ENCODE data around the gene PAPOLA.
"Not testable (repeated sequence)": the region's sequence is repeated elsewhere in the genome, so short reads cannot be mapped to it uniquely, and the experiment has no call there.

PAPOLA gene

DNA sequence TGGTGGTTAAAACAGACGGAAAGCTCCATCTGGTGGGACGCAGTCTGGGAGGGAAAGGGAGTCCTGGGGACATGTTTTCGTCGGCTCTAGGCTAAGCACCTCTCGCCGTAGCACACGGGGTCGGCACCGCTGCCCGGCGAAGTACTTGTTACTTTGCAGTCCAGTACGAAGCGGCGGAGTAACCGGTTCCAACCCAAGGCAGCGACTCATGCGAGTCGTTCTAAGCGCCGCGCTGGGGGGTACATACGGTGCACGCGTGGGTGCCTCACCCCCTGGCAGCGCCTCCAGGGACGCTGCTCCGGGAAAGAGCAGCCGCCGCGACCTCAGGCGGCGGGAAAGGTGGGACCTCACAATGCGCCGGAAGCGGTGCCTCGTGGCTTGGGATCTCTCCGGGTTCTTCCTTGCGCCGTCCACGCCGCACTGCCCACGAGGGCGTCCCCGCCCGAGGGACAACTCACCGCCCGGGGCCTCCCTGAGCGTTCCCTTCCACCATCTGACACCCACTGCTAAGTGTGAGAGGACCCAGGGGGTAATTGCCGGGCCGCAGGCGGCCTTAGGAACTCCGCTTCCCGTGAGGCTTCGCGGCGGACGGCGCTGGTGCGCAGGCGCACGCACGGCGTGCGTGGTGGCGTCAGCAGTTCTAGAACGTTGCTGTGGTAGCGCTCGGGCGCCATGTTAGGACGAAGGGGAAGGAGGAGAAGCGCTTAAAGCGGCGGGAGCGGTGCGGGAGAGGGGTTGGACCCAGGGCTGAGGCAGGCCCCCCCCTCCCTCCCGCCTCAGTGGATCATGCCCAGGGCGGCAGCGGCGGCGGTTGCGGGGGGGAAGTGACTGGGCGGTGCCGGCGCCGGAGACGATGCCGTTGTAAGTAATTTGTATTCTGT lies at the start of gene PAPOLA:
Gene PAPOLA (plus strand): TSS at position 643 of the 881 bp plus-strand sequence. CDS start 211 bp downstream, at position 854.
- DNase-seq (ENCODE audit: low spot score), result peak; percentile 96

GRCh38 chr14:96452684-96453083 lies 49.5 kb upstream of the PAPOLA start:
- no peak for DNase-seq (ENCODE audit: low spot score)

DNA sequence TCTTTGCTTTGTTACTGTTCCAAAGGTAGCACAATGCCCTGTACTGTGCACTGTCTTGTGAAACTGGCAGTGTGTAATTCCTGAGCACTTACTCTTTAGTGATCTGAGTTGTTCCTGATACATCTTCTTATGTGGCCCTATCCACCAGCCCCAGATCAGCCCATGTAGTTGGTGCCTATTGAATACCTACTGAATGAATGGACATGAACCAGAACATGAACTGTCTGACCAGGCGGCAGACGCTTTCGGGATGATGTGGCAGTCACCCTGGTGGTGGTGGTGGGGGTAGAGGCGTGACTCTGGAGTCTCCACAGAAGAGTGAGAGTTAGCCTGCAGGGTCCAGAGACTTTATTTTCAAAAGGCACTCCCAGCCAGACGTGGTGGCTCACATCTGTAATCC lies 46.6 kb upstream of the PAPOLA start:
- peak; percentile 11 for DNase-seq (ENCODE audit: low spot score)

DNA sequence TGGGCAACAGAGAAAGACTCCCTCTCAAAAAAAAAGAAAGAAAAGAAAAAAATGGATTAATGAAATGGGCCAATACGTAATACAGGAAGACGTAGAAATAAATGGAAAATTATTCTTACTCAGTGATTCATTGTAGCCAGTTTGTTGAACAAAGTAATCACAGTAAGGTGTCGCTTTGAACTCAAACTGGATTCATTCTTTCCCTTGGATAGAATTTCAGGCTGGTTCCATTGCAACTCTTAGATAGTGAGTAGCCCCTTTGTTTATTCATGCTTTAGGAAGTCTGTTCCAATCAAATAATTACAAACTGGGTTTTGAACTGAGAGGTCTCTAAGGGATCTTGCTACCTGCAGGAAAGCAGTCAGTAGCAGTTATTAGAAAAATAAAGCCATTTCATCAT lies 42.3 kb upstream of the PAPOLA start:
- no peak for DNase-seq (ENCODE audit: low spot score)

DNA sequence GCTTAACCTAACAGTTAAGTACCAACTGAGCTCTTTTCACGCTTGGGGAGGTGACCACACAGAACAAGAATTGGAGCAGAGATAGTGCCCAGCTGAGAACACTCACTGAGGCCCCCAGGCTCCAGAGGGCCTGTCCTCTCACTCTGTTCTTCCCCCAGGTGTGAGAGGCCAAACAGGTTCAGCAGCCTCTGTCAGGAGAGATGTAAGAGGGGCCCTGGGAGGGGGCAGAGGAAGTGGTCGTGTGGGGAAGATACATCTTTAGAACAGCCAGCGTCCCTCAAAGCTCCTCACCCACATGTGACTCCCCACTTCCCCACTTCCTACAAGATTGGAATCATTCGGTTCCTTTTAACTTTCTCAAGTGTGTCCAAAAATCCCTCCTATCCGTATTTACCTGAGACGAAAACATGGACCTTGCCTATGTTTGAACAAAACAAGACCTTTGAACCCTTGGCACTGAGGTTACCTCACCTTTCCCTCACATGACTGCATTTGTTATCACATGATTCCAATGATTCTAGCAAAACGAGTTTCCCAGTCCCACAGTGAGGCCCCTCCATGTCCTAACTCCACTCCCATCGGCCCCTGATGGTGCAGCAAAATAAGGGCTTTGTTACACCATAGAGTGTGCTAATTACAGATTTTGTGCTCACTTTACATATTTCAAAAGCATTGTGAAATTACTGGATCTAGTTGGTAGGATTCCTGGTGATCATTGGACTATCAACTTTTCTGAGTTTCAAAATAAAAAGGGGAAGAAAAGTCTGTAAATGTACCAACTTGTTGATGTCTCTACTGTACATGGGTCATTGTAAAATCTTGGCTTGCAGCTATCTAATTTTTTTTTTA lies 40.0 kb upstream of the PAPOLA start:
- no peak for DNase-seq (ENCODE audit: low spot score)

DNA sequence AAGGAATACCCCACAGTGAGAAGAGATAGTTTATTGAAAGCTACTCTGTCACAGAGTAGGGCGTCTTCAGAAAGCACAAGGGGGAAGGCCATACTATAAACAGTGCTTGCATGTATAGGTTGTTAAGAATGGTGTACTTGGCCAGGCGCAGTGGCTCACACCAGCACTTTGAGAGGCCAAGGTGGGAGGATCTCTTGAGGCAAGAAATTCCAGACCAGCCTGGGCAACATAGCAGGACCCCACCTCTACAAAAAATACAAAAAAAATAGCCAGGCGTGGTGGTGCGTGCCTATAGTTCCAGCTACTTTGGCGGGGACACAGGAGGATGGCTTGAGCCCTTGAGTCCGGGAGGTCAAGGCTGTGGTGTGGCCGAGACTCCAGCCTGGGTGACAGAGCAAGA lies 38.0 kb upstream of the PAPOLA start:
- no peak for DNase-seq (ENCODE audit: low spot score)

- no peak for DNase-seq (ENCODE audit: low spot score)
Observed at GRCh38 chr14:96466918-96467317, 35.3 kb upstream of the PAPOLA start.

- no peak for DNase-seq (ENCODE audit: low spot score)
Observed at GRCh38 chr14:96470331-96470730, 31.9 kb upstream of the PAPOLA start.

DNA sequence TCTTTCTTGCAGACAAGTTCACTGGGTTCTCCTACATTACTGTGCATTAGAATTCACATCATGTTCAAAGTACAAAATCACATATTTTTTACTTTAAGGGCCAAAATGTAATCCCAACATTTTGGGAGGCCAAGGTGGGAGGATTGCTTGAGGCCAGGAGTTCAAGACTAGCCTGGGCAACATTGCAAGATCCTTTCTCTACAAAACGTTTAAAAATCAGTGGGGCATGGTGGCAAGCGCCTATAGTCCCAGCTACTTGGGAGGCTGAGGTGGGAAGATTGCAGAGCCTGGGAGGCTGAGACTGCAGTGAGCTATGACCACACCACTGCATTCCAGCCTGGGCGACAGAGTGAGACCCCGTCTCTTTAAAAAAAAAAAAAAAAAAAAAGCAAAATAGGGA lies 31.2 kb upstream of the PAPOLA start:
- DNase-seq (ENCODE audit: low spot score), result not testable (repeated sequence)

DNA sequence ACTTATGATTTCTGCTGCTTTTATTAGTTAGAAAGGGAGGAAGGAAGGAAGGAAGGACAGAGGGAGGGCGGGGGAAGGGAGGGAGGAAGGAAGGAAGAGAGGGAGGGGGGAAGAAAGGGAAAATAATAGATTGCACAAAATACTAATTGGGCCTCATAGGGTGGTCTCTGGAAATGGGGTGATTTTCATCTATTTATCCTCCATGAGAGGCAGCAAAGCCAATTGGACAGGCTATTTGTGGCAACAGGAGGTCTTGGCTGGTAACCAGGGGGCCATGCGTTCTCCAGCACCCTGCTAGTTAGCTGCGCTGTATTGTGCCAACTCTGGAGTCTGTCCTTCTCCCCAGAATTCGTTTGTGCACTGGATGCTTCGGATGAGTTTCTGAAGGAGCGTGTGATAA lies 24.1 kb upstream of the PAPOLA start:
- no peak for DNase-seq (ENCODE audit: low spot score)

DNA sequence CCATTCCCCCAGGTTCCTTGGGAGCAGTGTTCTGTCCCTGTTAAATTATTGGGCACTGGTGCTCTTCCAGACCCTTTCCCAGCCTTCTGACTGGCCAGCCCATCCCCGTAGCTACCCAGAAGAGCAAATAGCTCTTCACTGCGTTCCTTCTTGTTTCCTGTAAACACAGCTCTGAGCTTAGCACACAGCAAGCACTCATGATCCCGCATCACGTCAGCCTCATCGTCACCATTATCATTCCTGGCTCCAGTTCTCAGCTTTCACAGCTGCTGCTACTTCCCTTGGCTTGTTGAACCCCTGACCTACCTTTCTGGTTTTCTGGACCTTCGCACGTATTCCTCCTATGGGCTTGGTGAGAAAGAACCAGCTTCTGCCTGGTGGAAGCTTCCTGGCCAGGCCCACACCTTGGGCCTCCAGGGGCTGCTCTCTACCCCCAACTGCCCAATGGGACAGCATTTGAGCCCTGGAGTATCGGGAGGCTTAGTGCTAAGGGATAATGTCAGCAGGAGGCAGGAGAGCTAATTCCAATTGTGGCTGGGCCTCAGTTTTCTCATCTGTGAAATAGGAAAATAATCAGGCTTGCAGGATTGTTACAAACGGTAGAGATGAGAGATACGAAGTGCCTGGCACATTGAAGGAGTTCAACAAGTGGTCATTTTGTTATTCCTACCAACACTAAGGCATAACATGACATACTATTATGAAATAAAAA lies 22.6 kb upstream of the PAPOLA start:
- DNase-seq (ENCODE audit: low spot score), result no peak

DNA sequence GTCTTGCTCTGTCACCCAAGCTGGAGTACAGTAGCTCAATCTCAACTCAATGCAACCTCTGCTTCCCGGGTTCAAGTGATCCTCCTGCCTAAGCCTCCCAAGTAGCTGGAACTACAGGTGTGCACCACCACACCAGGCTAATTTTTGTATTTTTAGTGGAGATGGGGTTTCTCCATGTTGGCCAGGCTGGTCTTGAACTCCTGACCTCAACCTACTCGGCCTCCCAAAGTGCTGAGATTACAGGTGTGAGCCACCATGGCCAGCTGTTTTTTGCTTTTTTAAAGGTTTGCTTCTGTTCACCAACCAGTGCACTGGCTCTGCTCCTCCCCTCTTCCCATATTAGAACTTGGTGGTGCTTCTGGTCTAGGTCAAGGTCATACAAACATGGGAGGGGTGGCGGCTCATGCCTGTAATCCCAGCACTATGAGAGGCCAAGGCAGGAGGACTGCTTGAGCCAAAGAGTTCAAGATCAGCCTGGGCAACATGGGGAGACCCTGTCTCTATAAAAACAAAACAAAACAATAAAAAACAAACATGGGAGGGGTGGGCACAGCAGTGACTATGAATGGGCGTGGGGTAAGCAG lies 20.4 kb upstream of the PAPOLA start:
- DNase-seq (ENCODE audit: low spot score), result no peak

DNA sequence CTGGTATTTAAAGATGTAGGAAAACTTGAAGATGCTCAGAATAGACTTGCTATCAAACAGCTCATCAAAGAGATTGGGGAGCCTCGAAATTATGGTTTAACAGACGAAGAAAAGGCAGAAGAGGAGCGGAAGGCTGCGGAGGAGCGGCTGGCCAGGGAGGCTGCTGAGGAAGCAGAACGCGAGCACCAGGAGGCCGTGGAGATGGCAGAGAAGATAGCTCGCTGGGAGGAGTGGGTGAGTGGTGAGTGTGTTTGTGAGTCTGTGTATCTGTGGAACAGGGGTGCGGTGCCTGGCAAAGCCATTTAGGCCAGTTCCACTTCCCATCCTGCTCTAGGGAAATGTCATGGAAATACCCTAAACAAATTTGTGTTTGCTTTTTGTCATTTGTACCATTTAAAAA lies 19.2 kb upstream of the PAPOLA start:
- no peak for DNase-seq (ENCODE audit: low spot score)

GRCh38 chr14:96484399-96484798 lies 17.8 kb upstream of the PAPOLA start:
- DNase-seq (ENCODE audit: low spot score), result no peak

DNA sequence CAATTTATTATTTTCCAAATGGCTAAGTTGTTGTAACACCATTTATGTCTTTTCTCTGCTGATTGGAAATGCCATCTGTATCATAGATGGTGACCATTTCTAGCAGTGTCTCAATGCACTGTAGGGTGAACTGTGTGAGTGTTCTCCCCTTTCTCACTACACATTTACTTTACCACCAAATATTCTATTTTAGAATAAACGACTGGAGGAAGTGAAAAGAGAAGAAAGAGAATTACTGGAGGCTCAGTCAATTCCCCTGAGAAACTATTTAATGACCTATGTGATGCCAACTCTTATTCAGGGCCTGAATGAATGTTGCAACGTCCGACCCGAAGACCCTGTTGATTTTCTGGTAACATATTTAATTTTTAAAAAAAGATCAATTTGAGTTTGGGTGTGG lies 15.5 kb upstream of the PAPOLA start:
- no peak for DNase-seq (ENCODE audit: low spot score)

DNA sequence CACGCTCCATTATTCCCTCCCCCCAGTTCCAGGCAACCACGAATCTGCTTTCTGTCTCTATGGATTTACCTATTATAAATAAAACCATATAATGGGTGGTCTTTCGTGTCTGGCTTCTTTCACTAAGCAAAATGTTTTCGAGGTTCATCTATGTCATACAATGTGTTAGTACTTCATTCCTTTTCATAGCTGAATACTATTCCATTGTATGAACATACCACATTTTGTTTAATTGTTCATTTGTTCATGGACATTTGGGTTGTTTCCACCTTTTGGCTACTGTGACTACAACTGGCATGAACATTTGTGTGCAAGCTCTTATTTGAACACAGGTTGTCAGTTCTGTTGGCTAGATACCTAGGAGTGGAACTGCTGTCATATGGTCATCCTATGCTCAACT lies 12.9 kb upstream of the PAPOLA start:
- no peak for DNase-seq (ENCODE audit: low spot score)

DNA sequence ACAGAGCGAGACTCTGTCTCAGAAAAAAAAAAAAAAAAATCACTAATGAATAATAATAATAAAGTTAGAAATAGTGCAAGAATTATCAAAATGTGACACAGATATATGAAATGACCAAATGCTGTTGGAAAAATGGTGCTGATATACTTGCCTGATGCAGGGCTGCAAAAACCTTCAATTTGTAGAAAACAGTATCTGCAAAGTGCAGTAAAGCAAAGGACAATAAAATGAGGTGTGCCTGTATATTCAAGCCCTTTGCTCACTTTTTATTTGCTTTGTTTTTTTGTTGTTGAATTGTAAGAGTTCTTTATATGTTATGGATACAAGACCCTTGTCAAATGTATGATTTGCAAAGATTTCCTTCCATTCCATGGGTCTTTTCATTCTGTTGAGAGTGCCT lies 9.0 kb upstream of the PAPOLA start:
- no peak for DNase-seq (ENCODE audit: low spot score)

DNA sequence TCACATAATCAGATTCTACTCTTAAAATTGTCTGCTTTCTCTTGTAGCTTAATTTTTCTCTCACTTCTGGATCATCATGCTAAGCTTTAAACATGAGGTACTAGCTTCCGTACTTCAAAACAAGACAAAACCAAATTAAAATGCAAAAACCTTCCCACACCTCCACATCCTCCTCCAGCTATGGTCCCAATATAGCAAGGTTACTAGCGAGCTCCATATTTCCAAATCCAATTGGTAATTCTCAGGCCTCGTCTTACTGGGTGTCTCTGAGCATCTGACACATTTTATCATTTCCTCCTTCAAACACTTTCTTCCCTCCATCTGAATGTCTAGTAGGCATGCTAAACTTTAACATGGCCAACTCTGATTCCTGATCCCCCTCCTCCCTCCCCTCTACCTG lies 7.9 kb upstream of the PAPOLA start:
- DNase-seq (ENCODE audit: low spot score), result no peak

DNA sequence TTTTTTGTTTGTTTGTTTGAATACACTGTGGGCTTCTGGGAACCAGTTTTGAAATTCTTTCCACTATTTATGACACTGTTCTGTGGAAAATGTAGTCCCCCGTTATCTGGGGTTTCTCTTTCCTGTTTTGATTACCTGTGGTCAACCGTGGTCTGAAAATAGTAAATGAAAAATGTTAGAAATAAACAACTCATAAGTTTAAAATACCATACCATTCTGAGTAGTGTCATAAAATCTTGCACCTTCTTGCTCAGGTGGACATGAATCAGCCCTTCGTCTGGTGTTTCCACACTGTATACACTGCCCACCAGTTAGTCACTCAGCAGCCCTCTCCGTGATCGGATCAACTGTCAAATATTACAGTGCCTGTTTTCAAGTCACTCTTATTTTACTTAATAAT lies 5.1 kb upstream of the PAPOLA start:
- no peak for DNase-seq (ENCODE audit: low spot score)

- DNase-seq (ENCODE audit: low spot score), result no peak
Observed at GRCh38 chr14:96497586-96497985, 4.6 kb upstream of the PAPOLA start.

- DNase-seq (ENCODE audit: low spot score), result peak; percentile 3
Observed at GRCh38 chr14:96501217-96501739, 904 bp upstream of the PAPOLA start.
